ENCODE results near the gene VAC14.

Gene VAC14

GRCh38 chr16:70644763-70645597, 156.0 kb downstream of the VAC14 start (continued):
- TF ChIP-seq ZNF677 (tag by site-specific recombination; IDR thresholded peaks at IDR 0.05), result no peak
- TF ChIP-seq ZNF18 (tag by site-specific recombination; IDR thresholded peaks at IDR 0.05), result no peak
- TF ChIP-seq ZNF211 (tag by site-specific recombination; IDR thresholded peaks at IDR 0.05; ENCODE audit: low read depth), result 0 out of 2 replicates have a peak, but pooled peaks have one; percentile 63
- TF ChIP-seq ZNF23 (tag by site-specific recombination; IDR thresholded peaks at IDR 0.05; ENCODE audit: borderline replicate concordance), result no peak
- peak; percentile 99 for TF ChIP-seq ZNF513 (tag by site-specific recombination; IDR thresholded peaks at IDR 0.05)
- TF ChIP-seq ZBTB1 (tag by site-specific recombination; IDR thresholded peaks at IDR 0.05), result no peak
- TF ChIP-seq ZNF561 (tag by site-specific recombination; IDR thresholded peaks at IDR 0.05; ENCODE audit: borderline replicate concordance), result no peak
- no peak for TF ChIP-seq ZNF302 (tag by site-specific recombination; IDR thresholded peaks at IDR 0.05; ENCODE audit: low read depth)
- TF ChIP-seq ZNF175 (tag by site-specific recombination; IDR thresholded peaks at IDR 0.05), result no peak
- TF ChIP-seq ZNF48 (tag by site-specific recombination; IDR thresholded peaks at IDR 0.05), result no peak
- no peak for TF ChIP-seq GLI4 (tag by site-specific recombination; IDR thresholded peaks at IDR 0.05)
- TF ChIP-seq ZNF792 (tag by site-specific recombination; IDR thresholded peaks at IDR 0.05), result no peak
- no peak for TF ChIP-seq ZNF404 (tag by site-specific recombination; IDR thresholded peaks at IDR 0.05)
- TF ChIP-seq BCL6B (tag by site-specific recombination; IDR thresholded peaks at IDR 0.05), result peak; percentile 11; the same call in 1 of the 2 replicates
- no peak for TF ChIP-seq ZNF114 (tag by site-specific recombination; IDR thresholded peaks at IDR 0.05)
- no peak for TF ChIP-seq ZNF423 (tag by site-specific recombination; IDR thresholded peaks at IDR 0.05)
- no peak for TF ChIP-seq RBAK (tag by site-specific recombination; IDR thresholded peaks at IDR 0.05)
- TF ChIP-seq ZNF2 (tag by site-specific recombination; IDR thresholded peaks at IDR 0.05), result no peak
- no peak for TF ChIP-seq ZNF155 (tag by site-specific recombination; IDR thresholded peaks at IDR 0.05)
- no peak for TF ChIP-seq ZSCAN30 (tag by site-specific recombination; IDR thresholded peaks at IDR 0.05)
- TF ChIP-seq ZNF157 (tag by site-specific recombination; IDR thresholded peaks at IDR 0.05), result no peak
- TF ChIP-seq ZNF354C (tag by site-specific recombination; IDR thresholded peaks at IDR 0.05; ENCODE audit: borderline replicate concordance, low read depth), result no peak
- TF ChIP-seq ZNF664 (tag by site-specific recombination; IDR thresholded peaks at IDR 0.05), result no peak
- TF ChIP-seq ZBTB10 (tag by site-specific recombination; IDR thresholded peaks at IDR 0.05), result no peak
- TF ChIP-seq HOXD13 (CRISPR knock-in tag; IDR thresholded peaks at IDR 0.05; ENCODE audit: borderline replicate concordance), result no peak
- no peak for TF ChIP-seq ZNF510 (tag by site-specific recombination; IDR thresholded peaks at IDR 0.05; ENCODE audit: insufficient replicate concordance)
- TF ChIP-seq SP3 (tag by site-specific recombination; IDR thresholded peaks at IDR 0.05), result no peak
- 0 out of 2 replicates have a peak, but pooled peaks have one; percentile 50 for TF ChIP-seq KLF7 (tag by site-specific recombination; IDR thresholded peaks at IDR 0.05; ENCODE audit: borderline replicate concordance)
- no peak for TF ChIP-seq GLI2 (tag by site-specific recombination; IDR thresholded peaks at IDR 0.05; ENCODE audit: borderline replicate concordance, low read depth)
- no peak for TF ChIP-seq ZNF24 (tag by site-specific recombination; IDR thresholded peaks at IDR 0.05)
- no peak for TF ChIP-seq ZNF596 (tag by site-specific recombination; IDR thresholded peaks at IDR 0.05)
- TF ChIP-seq ZNF184 (tag by site-specific recombination; IDR thresholded peaks at IDR 0.05), result no peak
- TF ChIP-seq GLIS2 (tag by site-specific recombination; IDR thresholded peaks at IDR 0.05), result no peak
- TF ChIP-seq KLF8 (tag by site-specific recombination; IDR thresholded peaks at IDR 0.05), result no peak

All from HEK293 (cell line).